GM18508 (cell line): ENCODE data around the gene IP6K2.

Experiments used
- ATAC-seq: cut with Tn5 transposase; IDR thresholded peaks from one replicate; pipeline ENCODE4 v1.9.1; 2021; ENCODE audit warnings: moderate number of reproducible peaks; ENCODE audit not compliant: insufficient read depth, unreplicated experiment

IP6K2 gene

DNA sequence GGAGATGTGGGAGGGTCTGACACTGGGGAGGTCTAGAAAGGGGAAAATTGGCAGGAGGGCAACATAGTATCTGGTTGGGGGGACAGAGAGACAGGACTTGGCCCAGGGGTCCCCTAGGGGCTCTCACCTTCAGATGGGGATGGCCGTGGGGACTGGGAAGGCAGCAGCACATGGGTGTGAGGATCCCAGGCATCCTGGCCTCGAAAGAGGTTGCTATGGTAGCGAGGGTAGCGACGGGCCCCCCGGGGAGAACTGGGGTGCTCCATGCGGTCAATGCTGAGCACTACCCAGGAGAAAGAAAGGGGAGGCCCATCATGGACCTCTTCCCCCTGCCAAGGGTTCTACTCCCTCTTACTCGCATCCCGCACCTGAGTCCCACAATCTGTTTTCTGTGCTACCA lies 69.3 kb downstream of the IP6K2 start:
- no peak for ATAC-seq

DNA sequence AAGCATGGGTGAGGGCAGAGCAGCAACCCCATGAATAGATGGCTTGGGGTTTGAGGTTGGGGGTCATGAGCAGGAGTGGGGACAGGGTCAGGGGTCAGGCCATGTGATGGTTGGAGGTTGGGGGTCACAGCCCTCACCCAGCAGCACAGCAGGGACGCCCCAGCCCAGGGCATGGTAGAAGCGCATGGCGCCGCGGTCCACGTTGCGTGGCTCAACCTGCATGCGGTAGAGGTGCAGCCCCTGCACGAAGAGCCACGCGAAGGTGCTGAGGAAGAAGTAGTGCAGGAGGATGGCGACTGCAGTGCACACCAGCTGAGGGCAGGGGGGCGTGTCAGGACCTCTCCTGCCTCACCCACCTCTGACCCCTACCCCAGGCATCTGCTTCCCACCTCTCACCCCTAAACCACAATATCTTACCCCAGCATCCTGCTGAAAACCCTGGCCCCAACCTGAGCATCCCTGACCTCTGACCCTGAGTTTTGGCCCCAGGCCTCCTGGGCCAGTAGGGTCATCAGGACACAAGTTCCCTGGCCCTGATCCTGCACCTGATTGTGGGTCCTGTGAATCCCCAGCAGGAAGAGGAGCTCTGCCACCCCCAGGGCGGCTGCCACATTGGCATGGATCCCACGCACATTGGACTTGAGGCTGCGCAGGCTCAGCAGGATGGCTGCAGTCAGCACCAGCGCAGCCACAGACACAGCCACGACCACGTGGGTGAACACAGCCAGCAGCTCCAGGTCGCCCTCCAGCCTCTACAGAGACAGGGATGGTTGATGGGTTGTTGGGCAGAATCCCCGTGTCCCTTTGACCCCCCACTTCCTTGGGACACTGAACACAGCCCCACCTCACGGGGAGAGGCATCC lies 71.9 kb downstream of the IP6K2 start:
- ATAC-seq, result no peak

DNA sequence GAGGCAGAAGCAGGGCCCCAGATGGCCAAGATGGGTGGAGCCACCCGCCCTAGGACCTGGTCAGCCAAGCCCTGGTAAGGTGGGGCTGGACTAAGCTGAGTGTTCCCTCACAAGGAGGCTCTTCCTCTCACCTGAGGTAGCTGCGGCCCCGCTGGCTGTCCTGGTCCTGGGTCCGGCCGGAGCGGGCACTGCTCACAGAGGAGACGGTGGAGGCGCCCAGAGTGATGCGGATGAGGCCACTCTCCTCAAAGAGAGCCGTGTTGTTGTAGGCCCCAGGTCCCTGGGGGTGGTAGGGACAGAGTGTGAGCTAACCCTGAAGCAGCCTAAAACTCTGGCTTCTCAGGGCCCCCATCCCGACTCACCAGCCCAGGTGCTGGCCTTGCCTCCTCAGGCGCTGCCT lies 74.4 kb downstream of the IP6K2 start:
- no peak for ATAC-seq

DNA sequence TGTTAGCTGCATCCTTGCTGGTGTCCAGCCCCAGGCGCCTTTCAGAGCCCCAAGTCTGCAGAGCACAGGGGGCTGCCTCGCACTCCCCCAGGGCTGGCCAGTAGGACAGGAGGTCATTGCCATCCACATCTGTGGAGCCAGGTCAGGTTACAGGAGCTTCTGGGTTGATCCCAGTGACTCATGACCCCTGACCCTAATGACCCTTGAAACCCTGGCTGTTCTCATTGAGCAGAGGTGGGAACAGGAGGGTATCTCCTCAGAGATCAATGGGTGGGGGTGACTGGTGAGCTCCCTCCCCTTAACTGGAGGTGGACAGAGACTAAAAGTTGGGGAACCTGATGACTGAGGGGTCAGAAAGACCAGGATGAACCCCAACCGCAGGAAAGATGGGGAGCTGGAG lies 75.6 kb downstream of the IP6K2 start:
- no peak for ATAC-seq

DNA sequence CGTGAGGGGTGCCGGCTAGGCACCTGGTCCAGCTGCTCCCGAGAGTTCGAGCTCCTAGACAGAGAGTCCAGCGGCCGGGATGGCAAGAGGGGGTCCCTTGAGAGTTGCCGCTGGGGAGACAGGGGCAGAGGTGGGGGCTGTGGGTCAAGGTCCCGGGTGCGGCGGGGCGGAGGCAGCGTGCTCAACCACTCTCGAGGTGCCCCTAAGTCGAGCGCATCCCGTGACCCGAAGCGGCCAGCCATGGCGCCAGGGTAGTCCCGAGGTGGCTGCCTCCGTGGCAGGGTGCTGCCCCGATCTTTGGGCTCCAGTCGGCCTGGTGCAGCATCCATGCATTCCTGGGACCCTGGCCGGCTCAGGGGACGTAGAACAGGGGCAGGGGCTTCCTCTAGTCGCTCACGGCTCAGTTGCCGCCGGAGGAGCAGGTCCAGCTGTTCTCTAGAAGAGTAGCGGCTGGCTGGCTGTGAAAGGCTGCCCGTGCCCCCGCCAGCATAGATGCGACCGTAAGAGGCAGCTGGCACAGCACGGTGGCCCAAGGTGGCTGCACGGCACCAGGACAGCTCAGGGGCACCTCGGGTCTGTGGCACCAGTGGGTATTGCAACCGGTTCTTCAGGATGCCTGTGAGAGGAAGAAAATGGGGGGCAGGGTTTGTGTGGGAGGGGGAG lies 76.9 kb downstream of the IP6K2 start:
- no peak for ATAC-seq
